ENCODE results near the gene MAD1L1. TPM values are rescaled to one million over a fixed set of nuclear protein-coding genes. Genes with fewer than 3 reads are reported as not detected.

Gene MAD1L1
- total and polyA plus RNA-seq, 10 donors: 47.3 to 118 (median 68.2) TPM

- 93 to 97% (median 96%) methylated on average over 12 to 17 of the region's 17 CpGs for WGBS, 5 donors
- Histone ChIP-seq H3K27ac (no peak overlapping the region), H3K4me3 (no peak overlapping the region), H3K27me3 (replicated peaks in 1 of 7) (no peaks in the 10 kb centered on the region), H3K4me1 (peaks cover 0 to 23% (median 5%) of the 10 kb centered on the region in 6 donors), H3K9me3 (no peaks in the 10 kb centered on the region), H3K36me3 (peaks cover 3 to 100% (median 72%) of the 10 kb centered on the region in 6 donors)
- TF ChIP-seq POLR2AphosphoS5 (IDR thresholded peaks at IDR 0.05): no peak
- no peak for DNase-seq
- intact Hi-C loops (cut with DNase I; ENCODE audit: low total_unique reads): no loop called here
Measured at GRCh38 chr7:2223321-2223720, 9.4 kb downstream of the MAD1L1 start.

- Histone ChIP-seq H3K4me3 (no peak overlapping the region), H3K9me3 (no peaks in the 10 kb centered on the region), H3K27me3 (replicated peaks in 1 of 7) (no peaks in the 10 kb centered on the region), H3K27ac (no peak overlapping the region), H3K4me1 (peaks cover 0 to 23% (median 5%) of the 10 kb centered on the region in 6 donors), H3K36me3 (peaks cover 3 to 100% (median 74%) of the 10 kb centered on the region in 6 donors)
- TF ChIP-seq POLR2A (IDR thresholded peaks at IDR 0.05) (no peak), CTCF (IDR thresholded peaks at IDR 0.05 in 8 of 11, conservative IDR thresholded peaks at IDR 0.05 in 3 of 11) (no peak), POLR2AphosphoS5 (IDR thresholded peaks at IDR 0.05) (no peak)
- 93 to 96% (median 95%) methylated on average over 21 to 22 of the region's 22 CpGs for WGBS, 5 donors
- DNase-seq: no peak
- intact Hi-C loops (cut with DNase I; ENCODE audit: low total_unique reads): no loop called here
Measured at GRCh38 chr7:2222516-2222915, 10.2 kb downstream of the MAD1L1 start.

DNA sequence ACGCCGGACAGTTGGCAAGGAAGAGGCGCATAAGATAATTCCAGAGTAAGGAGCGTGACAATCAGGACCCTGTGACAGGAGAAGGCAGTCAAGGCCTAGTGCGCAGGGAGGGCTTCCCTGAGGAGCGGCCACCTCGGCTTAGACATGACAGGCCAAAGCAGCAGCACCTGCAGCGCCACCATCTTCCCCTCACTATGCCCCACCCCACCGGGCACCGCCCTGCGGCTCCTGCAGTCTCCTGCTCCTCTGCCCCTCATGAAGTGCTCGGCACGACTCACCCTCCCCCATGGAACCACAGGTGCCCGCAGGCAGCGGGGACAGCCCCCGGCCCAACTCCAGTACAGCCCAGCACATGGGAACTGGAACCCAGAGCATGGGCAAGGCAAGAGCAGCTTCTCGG, 11.8 kb downstream of the MAD1L1 start:
- H3K4me3 ChIP-seq: no peak overlapping the region
- H3K9me3 ChIP-seq: no peaks in the 10 kb centered on the region
- peaks cover 3 to 100% (median 79%) of the 10 kb centered on the region in 6 donors for H3K36me3 ChIP-seq
- no peak for DNase-seq
- H3K27me3 ChIP-seq (replicated peaks in 1 of 7): no peaks in the 10 kb centered on the region
- WGBS, 5 donors: 88 to 96% (median 94%) methylated on average over 15 to 17 of the region's 17 CpGs
- TF ChIP-seq CTCF (IDR thresholded peaks at IDR 0.05 in 8 of 11, conservative IDR thresholded peaks at IDR 0.05 in 3 of 11) (no peak), POLR2A (IDR thresholded peaks at IDR 0.05) (no peak)
- peaks cover 0 to 23% (median 5%) of the 10 kb centered on the region in 6 donors for H3K4me1 ChIP-seq
- H3K27ac ChIP-seq: no peak overlapping the region
- intact Hi-C loops (cut with DNase I; ENCODE audit: low total_unique reads): no loop called here

- no peak for TF ChIP-seq CTCF (IDR thresholded peaks at IDR 0.05 in 8 of 11, conservative IDR thresholded peaks at IDR 0.05 in 3 of 11)
- TF ChIP-seq POLR2A (IDR thresholded peaks at IDR 0.05): no peak
- TF ChIP-seq POLR2AphosphoS5 (IDR thresholded peaks at IDR 0.05): no peak
- no peak for DNase-seq
- intact Hi-C loops (cut with DNase I; ENCODE audit: low total_unique reads): no loop called here
- H3K4me3 ChIP-seq: no peak overlapping the region
- no peaks in the 10 kb centered on the region for H3K9me3 ChIP-seq
- H3K27ac ChIP-seq: no peak overlapping the region
- peaks cover 0 to 19% (median 5%) of the 10 kb centered on the region in 6 donors for H3K4me1 ChIP-seq
- 87 to 96% (median 94%) methylated on average over 16 of the region's 16 CpGs for WGBS, 5 donors
- peaks cover 3 to 100% (median 79%) of the 10 kb centered on the region in 6 donors for H3K36me3 ChIP-seq
- no peaks in the 10 kb centered on the region for H3K27me3 ChIP-seq (replicated peaks in 1 of 7)
Measured at GRCh38 chr7:2220506-2220905, 12.2 kb downstream of the MAD1L1 start.

- no peak overlapping the region for H3K4me3 ChIP-seq
- H3K27me3 ChIP-seq (replicated peaks in 1 of 7): no peaks in the 10 kb centered on the region
- WGBS, 5 donors: 91 to 96% (median 95%) methylated on average over 12 to 19 of the region's 19 CpGs
- TF ChIP-seq POLR2AphosphoS5 (IDR thresholded peaks at IDR 0.05): no peak
- no peak for TF ChIP-seq CTCF (IDR thresholded peaks at IDR 0.05 in 8 of 11, conservative IDR thresholded peaks at IDR 0.05 in 3 of 11)
- TF ChIP-seq POLR2A (IDR thresholded peaks at IDR 0.05): no peak
- no peaks in the 10 kb centered on the region for H3K9me3 ChIP-seq
- H3K4me1 ChIP-seq: peaks cover 0 to 14% (median 3%) of the 10 kb centered on the region in 6 donors
- DNase-seq: no peak
- intact Hi-C loops (cut with DNase I; ENCODE audit: low total_unique reads): no loop called here
- no peak overlapping the region for H3K27ac ChIP-seq
- peaks cover 3 to 100% (median 79%) of the 10 kb centered on the region in 6 donors for H3K36me3 ChIP-seq
Measured at GRCh38 chr7:2220030-2220429, 12.7 kb downstream of the MAD1L1 start.
